Smooth muscle cell (in vitro differentiated cells): ENCODE data around the gene PTX4. TPM values are rescaled to one million over a fixed set of nuclear protein-coding genes. Genes with fewer than 3 reads are reported as not detected.

ENCODE experiments used
- DNase-seq: peaks from one replicate; lab custom pipeline; 2025; ENCODE audit not compliant: unreplicated experiment; lab: John Stamatoyannopoulos, UW
- H2AFZ ChIP-seq: fragments of 200-600 bp; sonication (generic); 2 replicates; pipeline ENCODE4 v1.6.0; 2016; ENCODE audit warnings: antibody characterized with exemption, low read depth, mild to moderate bottlenecking
- H3F3A ChIP-seq: fragments of 200-600 bp; sonication (generic); 2 replicates; pipeline ENCODE4 v1.6.0; 2017; ENCODE audit warnings: antibody characterized with exemption, low read depth
- H3K27ac ChIP-seq: fragments of 200-600 bp; sonication (generic); 2 replicates; pipeline ENCODE4 v1.5.1; 2016; ENCODE audit warnings: low read depth, mild to moderate bottlenecking
- H3K27me3 ChIP-seq: fragments of 200-600 bp; sonication (generic); 2 replicates; pipeline ENCODE4 v1.6.1; 2016; ENCODE audit warnings: low read depth, mild to moderate bottlenecking
- H3K36me3 ChIP-seq: fragments of 200-600 bp; sonication (generic); 2 replicates; pipeline ENCODE4 v1.5.1; 2016; ENCODE audit warnings: low read depth
- H3K4me1 ChIP-seq: fragments of 200-600 bp; sonication (generic); 2 replicates; pipeline ENCODE4 v1.5.1; 2016; ENCODE audit warnings: low read depth
- H3K4me2 ChIP-seq: fragments of 200-600 bp; sonication (generic); 2 replicates; pipeline ENCODE4 v1.6.0; 2016; ENCODE audit warnings: mild to moderate bottlenecking
- H3K4me3 ChIP-seq: fragments of 200-600 bp; sonication (generic); 2 replicates; pipeline ENCODE4 v1.5.1; 2016; ENCODE audit warnings: mild to moderate bottlenecking
- H3K79me2 ChIP-seq: fragments of 200-600 bp; sonication (generic); 2 replicates; pipeline ENCODE4 v1.6.0; 2016; ENCODE audit warnings: low read depth, mild to moderate bottlenecking
- H3K9ac ChIP-seq: fragments of 200-600 bp; sonication (generic); 2 replicates; pipeline ENCODE4 v1.6.0; 2016; ENCODE audit warnings: low read depth
- H3K9me3 ChIP-seq: fragments of 200-600 bp; sonication (generic); replicated peaks from 2 replicates; pipeline ENCODE4 v1.5.1; 2016; ENCODE audit warnings: low read depth
- H4K20me1 ChIP-seq: fragments of 200-600 bp; sonication (generic); 2 replicates; pipeline ENCODE4 v1.6.0; 2016; ENCODE audit warnings: low read depth
- CTCF ChIP-seq: fragments of 200-600 bp; sonication (generic); IDR thresholded peaks from 2 replicates; pipeline ENCODE4 v1.5.1; 2017; ENCODE audit warnings: borderline replicate concordance, mild to moderate bottlenecking, antibody characterized with exemption; ENCODE audit not compliant: insufficient read depth, poor library complexity, severe bottlenecking
- WGBS: methylation state at CpG from one replicate; pipeline ENCODE4 v1.1.7; 2016; ENCODE audit warnings: low lambda C conversion rate; 5-methylcytosine and 5-hydroxymethylcytosine counted together
- polyA plus RNA-seq: library from polyadenylated mRNA; unstranded; fragments of >200 nt; fragmentation: Nextera tagmentation; extraction: Ambion mirVana; gene quantifications from 2 replicates; pipeline ENCODE4 v1.2.1, GENCODE V29; 2016
- total RNA-seq: library from RNA; depleted of rRNA; stranded (reverse); fragments of >200 nt; gene quantifications from 2 replicates; pipeline ENCODE4 v1.2.3, GENCODE V29; 2014

The PTX4 gene
- total and polyA plus RNA-seq, 2 experiments from 2014 or later: not detected

GRCh38 chr16:1532771-1533170 lies 44.0 kb upstream of the PTX4 start:
- TF ChIP-seq CTCF: no peak
- no peaks in the 10 kb centered on the region for H3K36me3 ChIP-seq
- peaks cover 22% of the 10 kb centered on the region for H3K79me2 ChIP-seq
- H3K9ac ChIP-seq: no peak overlapping the region
- no peaks in the 10 kb centered on the region for H3K27me3 ChIP-seq
- no peak overlapping the region for H2AFZ ChIP-seq
- no peak overlapping the region for H3K4me2 ChIP-seq
- no peaks in the 10 kb centered on the region for H4K20me1 ChIP-seq
- H3K27ac ChIP-seq: peak overlapping the region; percentile 34
- WGBS: 94% methylated on average over 10 of the region's 10 CpGs
- H3K4me1 ChIP-seq: no peaks in the 10 kb centered on the region
- peaks cover 4% of the 10 kb centered on the region for H3F3A ChIP-seq
- H3K9me3 ChIP-seq: no peaks in the 10 kb centered on the region
- no peak overlapping the region for H3K4me3 ChIP-seq
- no peak for DNase-seq

- WGBS: 73% methylated on average over 27 of the region's 28 CpGs
- no peaks in the 10 kb centered on the region for H3K4me1 ChIP-seq
- H4K20me1 ChIP-seq: no peaks in the 10 kb centered on the region
- peak overlapping the region; percentile 11 for H3K4me2 ChIP-seq
- no peak overlapping the region for H2AFZ ChIP-seq
- no peak for DNase-seq
- TF ChIP-seq CTCF: no peak
- H3K9me3 ChIP-seq: no peaks in the 10 kb centered on the region
- peaks cover 4% of the 10 kb centered on the region for H3F3A ChIP-seq
- no peak overlapping the region for H3K9ac ChIP-seq
- peaks cover 22% of the 10 kb centered on the region for H3K79me2 ChIP-seq
- H3K36me3 ChIP-seq: no peaks in the 10 kb centered on the region
- H3K27me3 ChIP-seq: no peaks in the 10 kb centered on the region
- no peak overlapping the region for H3K4me3 ChIP-seq
- H3K27ac ChIP-seq: peak overlapping the region; percentile 22
Measured at GRCh38 chr16:1532081-1532760, 43.5 kb upstream of the PTX4 start.

- Histone ChIP-seq H3K27me3 (no peaks in the 10 kb centered on the region), H3F3A (peaks cover 4% of the 10 kb centered on the region), H3K9me3 (no peaks in the 10 kb centered on the region), H3K79me2 (peaks cover 20% of the 10 kb centered on the region), H4K20me1 (no peaks in the 10 kb centered on the region), H3K4me3 (no peak overlapping the region), H3K27ac (peak overlapping the region; percentile 22), H3K4me2 (peak overlapping the region; percentile 55), H3K36me3 (no peaks in the 10 kb centered on the region), H3K9ac (no peak overlapping the region), H3K4me1 (no peaks in the 10 kb centered on the region), H2AFZ (no peak overlapping the region)
- WGBS: 95% methylated on average over 14 of the region's 14 CpGs
- DNase-seq: no peak
- TF ChIP-seq CTCF: no peak
Measured at GRCh38 chr16:1531638-1531910, 42.8 kb upstream of the PTX4 start.
